ENCODE data around the gene PRAMEF14.
"Not testable (repeated sequence)": the region's sequence is repeated elsewhere in the genome, so short reads cannot be mapped to it uniquely, and the experiment has no call there.

The PRAMEF14 gene, protein sequence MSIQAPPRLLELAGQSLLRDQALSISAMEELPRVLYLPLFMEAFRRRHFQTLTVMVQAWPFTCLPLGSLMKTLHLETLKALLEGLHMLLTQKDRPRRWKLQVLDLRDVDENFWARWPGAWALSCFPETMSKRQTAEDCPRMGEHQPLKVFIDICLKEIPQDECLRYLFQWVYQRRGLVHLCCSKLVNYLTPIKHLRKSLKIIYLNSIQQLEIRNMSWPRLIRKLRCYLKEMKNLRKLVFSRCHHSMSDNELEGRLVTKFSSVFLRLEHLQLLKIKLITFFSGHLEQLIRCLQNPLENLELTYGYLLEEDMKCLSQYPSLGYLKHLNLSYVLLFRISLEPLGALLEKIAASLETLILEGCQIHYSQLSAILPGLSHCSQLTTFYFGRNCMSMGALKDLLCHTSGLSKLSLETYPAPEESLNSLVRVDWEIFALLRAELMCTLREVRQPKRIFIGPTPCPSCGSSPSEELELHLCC

DNA sequence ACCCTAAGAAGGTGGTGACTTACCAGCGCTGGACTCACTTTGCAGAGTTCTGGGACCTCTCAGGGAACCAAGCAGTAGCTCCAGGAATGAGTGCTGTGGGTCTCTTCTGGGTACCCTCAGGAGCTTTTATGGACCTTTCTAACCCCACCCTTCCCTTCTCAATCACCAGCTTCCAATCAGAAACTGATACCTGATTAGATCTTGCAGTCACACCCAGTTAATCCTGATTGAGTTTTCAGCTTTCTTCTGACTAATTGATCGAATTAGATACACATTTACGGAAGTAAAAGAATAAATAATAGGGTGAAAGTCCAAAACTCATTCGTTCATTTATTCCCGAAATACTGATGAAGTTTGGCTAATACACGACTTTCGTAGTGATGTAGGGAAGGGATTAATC, at the start of gene PRAMEF14:
PRAMEF14 (minus strand) TSS at position 101 of the 400 bp plus-strand sequence. CDS start 1,820 bp downstream, outside the sequence.
- not testable (repeated sequence) for DNase-seq (ENCODE audit: low read depth)

DNA sequence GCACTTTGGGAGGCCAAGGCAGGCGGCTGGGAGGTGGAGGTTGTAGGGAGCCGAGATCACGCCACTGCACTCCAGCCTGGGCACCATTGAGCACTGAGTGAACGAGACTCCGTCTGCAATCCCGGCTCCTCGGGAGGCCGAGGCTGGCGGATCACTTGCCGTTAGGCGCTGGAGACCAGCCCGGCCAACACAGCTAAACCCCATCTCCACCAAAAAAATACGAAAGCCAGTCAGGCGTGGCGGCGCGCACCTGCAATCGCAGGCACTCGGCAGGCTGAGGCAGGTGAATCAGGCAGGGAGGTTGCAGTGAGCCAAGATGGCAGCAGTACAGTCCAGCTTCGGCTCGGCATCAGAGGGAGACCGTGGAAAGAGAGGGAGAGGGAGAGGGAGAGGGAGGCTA, 48.4 kb upstream of the PRAMEF14 start:
- DNase-seq (ENCODE audit: low read depth) = not testable (repeated sequence)

DNA sequence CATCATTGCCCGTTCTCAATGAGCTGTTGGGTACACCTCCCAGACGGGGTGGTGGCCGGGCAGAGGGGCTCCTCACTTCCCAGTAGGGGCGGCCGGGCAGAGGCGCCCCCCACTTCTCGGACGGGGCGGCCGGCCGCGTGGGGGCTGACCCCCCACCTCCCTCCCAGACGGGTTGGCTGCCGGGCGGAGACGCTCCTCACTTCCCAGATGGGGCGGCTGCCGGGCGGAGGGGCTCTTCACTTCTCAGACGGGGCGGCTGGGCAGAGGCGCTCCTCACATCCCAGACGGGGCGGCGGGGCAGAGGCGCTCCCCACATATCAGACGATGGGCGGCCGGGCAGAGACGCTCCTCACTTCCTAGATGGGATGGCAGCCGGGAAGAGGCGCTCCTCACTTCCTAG, 47.8 kb upstream of the PRAMEF14 start:
- DNase-seq (ENCODE audit: low read depth) = not testable (repeated sequence)

DNA sequence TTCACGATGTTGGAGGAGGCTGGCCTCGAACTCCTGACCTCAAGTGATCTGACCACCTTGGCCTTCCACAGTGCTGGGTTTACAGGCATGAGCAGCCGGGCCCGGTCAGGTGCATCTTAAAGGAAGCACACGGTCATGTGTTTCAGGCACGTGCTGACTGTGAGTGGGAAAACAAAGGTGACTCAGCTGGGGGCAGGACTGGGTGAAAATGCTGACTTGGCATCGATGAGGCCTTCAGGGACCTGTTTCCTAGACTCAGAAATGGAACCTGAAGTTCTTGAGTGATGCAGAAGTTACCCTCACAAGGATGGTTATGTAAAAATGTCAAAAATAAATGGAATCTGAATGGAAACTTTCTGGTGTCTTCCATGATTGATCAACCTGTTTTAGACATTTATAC, 46.1 kb upstream of the PRAMEF14 start:
- not testable (repeated sequence) for DNase-seq (ENCODE audit: low read depth)

DNA sequence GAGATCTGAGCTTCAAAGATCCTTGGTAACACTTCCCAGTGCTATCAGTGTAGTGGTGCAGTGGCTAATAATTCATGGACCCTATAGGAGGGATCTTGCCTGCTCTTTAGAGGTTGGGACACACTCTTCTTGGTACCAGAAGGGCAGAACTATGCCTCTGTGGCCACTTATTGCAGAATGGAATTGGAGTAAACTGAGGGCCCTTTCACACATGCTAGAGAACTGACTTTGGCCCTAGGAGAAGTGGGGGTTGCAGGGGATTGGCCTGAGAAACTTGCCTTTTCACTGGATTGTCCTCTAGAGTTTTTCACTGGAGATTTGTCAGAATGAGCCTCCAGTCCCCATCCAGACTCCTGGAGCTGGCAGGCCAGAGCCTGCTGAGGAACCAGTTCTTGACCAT, 42.4 kb upstream of the PRAMEF14 start, which contains the start of gene PRAMEF17:
PRAMEF17 (plus strand) TSS at position 301 of the 400 bp plus-strand sequence; CDS start at position 327, 26 bp downstream.
- DNase-seq (ENCODE audit: low read depth) = not testable (repeated sequence)

DNA sequence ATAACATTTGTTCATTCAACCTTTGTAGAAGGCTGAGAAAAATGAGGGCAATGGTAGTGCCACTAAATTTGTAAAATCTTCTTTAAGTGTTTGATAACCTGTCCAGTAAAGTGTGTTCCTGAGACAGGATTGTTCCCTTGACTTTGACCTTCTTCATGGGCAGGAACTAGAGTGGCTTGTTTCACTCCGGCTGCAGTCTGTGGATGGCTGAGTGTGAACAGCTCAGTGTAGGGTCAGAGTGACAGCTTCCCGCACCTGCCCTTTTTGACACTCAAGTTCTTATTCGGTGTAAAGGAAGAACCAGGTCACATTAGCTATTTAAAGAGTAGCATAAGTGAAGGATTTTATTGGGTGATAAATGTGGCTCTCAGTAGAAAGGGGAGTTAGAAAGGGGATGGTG, 33.4 kb upstream of the PRAMEF14 start:
- not testable (repeated sequence) for DNase-seq (ENCODE audit: low read depth)

DNA sequence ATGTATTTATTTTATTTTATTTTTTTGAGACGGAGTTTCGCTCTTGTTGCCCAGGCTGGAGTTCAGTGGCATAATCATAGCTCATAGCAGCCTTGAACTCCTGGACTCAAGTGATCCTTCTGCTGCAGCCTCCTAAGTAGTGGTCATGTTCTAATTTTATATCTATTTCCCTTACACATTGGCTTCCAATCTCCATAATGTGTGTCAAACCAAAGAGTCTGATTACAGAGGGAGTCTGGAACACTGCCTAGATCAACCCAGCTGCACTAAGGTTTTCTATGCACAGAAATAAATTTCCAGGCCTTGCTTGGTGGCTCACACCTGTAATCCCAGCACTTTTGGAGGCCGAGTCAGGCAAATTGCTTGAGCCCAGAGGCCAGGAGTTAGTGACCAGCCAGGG, 32.0 kb upstream of the PRAMEF14 start:
- not testable (repeated sequence) for DNase-seq (ENCODE audit: low read depth)

DNA sequence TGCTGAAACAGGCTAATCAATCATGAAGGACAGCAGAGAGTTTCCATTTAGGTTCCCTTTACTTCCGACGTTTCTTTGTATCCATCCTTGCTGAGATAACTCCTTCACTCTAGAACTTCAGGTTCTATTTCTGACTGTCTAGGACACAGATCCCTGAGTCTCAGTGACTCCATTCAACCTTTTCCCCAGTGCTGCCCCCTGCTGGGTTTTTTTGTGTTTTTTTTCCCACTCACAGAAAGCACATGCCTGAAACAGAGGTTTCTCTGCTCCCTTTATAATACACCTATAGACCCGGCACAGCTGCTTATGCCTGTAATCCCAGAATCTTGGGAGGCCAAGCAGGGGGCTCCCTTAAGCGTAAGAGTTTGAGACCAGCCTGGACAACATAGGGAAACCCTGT, 21.6 kb upstream of the PRAMEF14 start:
- DNase-seq (ENCODE audit: low read depth) = not testable (repeated sequence)

DNA sequence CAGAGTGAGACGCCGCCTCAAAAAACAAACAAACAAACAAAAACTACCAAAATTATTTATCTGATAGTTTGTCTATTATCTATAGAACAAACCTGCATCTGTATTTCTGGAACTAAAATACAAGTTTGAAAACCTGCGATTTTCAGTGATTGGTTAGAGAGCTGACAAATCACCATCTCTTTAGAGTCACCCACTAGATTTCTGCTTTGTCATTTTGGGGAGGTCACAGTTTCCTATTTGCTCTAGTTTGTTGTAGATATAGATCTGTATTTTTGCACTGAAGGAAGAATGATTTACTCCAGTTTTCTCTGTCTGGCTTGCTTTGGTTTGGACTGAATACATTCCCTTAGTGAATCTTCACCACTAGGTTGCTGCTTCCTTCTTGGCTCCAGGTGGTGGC, 19.6 kb upstream of the PRAMEF14 start:
- not testable (repeated sequence) for DNase-seq (ENCODE audit: low read depth)

DNA sequence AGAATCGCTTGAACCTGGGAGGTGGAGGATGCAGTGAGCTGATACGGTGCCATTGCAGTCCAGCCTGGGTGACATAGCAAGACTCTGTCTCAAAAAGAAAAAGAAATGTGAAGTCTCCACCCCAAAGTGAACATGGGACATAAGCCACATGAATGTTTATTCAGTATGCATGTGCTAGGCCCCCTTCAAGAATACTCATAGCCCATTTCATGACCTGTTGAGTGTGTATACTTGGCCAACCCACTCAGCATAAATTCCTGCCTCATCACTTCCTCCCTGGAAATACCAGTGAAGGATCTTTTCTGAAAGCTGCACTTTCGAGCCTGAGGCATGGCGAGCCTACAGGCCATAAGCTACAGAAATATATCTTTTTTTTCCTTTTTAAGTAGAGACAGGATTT, 18.0 kb upstream of the PRAMEF14 start:
- DNase-seq (ENCODE audit: low read depth) = not testable (repeated sequence)

DNA sequence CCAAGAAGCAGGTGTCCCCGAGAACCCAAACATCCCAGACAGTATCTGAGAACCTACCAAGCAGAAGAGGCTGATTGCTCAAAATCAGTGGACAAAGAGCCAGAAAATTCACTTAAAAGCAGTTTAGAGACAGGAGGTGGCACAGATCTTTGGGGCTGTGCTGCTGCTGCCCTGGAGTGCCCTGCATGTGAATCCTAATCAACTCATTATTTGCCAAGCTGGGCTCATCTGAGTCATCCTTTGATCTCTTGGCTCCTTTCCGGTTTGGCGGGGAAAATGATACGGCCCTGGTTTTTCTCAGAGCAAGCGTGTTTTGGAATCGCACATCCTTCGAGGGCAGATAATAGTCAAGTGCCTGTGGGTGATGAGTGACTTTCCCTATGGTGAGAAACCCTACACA, 15.4 kb upstream of the PRAMEF14 start:
- not testable (repeated sequence) for DNase-seq (ENCODE audit: low read depth)

DNA sequence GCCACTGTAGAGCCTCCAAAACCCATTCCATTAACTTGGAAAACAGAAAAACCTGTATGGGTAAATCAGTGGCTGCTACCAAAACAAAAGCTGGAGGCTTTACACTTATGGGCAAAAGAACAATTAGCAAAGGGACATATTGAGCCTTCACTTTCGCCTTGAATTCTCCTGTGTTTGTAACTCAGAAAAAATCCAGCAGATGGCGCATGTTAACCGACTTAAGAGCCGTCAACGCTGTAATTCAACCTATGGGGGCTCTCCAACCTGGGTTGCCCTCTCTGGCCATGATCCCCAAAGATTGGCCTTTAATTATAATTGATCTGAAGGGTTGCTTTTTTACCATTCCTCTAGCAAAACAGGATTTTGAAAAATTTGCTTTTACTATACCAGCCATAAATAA, 9.8 kb upstream of the PRAMEF14 start:
- DNase-seq (ENCODE audit: low read depth) = peak; percentile 47

DNA sequence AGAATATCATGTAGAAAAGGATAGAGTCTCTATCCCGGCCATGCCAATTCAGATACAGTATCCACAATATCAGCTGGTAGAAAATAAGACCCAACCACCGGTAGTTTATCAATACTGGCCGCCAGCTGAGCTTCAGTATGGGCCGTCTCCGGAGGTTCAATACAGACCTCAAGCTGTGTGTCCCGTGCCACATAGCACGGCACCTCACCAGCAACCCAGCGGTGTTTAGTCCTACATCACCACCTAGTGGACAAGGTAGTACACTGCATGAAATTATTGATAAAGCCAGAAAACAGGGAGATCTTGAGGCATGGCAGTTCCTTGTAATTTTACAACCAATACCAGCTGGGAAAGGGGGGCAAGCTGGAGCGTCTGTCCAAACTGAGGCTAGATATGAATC, 7.5 kb upstream of the PRAMEF14 start:
- not testable (repeated sequence) for DNase-seq (ENCODE audit: low read depth)

DNA sequence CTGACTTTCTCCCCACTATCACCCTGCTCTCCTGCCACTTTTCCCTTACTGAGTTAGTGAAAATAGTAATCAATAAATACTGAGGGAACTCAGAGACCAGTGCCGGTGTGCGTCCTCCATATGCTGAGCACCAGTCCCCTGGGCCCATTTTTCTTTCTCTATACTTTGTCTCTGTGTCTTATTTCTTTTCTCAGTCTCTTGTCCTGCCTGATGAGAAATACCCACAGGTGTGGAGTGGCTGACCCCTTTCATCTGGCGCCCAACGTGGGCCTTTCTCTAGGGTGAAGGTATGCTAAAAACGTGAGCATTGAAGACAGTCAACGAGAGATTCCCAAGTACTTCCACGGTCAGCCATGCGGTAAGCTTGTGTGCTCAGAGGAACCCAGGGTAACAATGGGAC, 6.5 kb upstream of the PRAMEF14 start:
- not testable (repeated sequence) for DNase-seq (ENCODE audit: low read depth)

DNA sequence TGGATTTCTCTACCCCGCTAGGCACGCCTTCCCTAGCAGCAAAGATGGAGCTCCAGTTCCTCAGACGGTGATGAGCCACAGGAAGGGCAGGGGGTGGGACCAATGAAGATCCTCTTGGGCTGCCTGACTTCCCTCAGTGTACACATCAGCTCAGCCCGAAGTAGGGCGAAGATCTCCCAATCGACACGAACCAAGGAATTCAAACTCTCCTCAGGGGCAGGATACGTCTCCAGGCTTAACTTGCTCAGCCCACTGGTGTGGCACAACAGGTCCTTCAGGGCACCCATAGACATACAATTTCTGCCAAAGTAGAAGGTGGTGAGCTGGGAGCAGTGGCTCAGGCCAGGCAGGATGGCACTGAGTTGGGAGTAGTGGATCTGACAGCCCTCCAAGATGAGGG, 4.4 kb downstream of the PRAMEF14 start:
- DNase-seq (ENCODE audit: low read depth) = not testable (repeated sequence)

DNA sequence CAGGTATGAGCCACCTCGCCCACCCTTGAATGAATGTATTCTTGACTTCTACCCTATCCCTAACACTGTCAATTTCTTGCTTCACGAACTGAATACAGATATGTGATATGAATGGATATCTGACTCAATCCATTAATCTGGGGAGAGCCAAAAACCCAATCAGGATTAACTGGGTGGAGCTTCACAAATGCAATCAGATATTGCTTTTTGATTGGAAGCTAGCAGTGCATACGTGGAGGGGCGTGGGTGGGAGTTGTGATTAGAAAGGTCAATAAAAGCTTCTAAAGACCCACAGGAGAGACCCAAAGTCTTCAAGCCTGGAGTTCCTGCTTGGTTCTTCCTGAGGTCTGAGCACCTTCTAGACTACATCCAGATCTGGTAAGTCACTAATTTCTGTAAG, 31.7 kb downstream of the PRAMEF14 start, which contains the start of gene PRAMEF15:
PRAMEF15 (plus strand) TSS at position 301 of the 400 bp plus-strand sequence. CDS start 2,827 bp downstream, outside the sequence.
- DNase-seq (ENCODE audit: low read depth) = not testable (repeated sequence)

DNA sequence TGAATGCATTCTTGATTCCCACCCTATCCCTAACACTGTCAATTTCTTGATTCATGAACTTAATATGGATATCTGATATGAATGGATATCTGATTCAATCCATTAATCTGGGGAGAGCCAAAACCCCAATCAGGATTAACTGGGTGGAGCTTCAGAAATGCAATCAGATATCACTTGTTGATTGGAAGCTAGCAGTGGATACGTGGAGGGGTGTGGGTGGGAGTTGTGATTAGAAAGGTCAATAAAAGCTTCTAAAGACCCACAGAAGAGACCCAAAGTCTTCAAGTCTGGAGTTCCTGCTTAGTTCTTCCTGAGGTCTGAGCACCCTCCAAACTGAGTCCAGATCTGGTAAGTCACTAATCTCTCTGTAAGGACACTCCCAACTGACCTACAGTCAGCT, 43.7 kb downstream of the PRAMEF14 start, which contains the start of gene PRAMEF33:
PRAMEF33 (plus strand) TSS at position 301 of the 400 bp plus-strand sequence. CDS start 2,416 bp downstream, outside the sequence.
- not testable (repeated sequence) for DNase-seq (ENCODE audit: low read depth)

DNA sequence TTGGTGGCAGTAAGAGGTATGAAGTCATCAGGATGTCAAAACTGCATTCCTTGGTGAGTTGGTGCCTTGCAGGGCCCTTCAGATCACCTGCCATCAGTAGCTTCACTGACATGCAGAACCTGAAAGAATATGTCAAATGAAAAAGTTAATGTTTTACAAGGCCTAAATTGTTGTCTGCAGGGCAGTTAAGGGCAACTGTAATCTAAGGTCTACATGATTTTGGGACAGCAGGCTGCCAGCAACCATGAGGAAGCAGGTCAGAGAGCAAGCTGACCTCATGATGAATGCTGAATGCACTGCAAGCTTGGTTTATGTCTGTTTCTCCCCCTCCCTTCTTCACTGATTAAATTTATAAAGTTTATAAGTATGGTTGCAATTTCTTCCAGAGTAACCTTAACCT, 44.7 kb downstream of the PRAMEF14 start:
- not testable (repeated sequence) for DNase-seq (ENCODE audit: low read depth)

DNA sequence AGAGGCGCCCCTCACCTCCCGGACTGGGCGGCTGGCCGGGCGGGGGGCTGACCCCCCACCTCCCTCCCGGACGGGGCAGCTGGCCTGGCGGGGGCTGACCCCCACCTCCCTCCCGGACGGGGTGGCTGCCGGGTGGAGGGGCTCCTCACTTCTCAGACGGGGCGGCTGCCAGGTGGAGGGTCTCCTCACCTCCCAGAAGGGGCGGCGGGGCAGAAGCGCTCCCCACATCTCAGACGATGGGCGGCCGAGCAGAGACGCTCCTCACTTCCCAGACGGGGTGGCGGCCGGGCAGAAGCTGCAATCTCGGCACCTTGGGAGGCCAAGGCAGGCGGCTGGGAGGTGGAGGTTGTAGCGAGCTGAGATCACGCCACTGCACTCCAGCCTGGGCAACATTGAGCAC, 48.2 kb downstream of the PRAMEF14 start:
- not testable (repeated sequence) for DNase-seq (ENCODE audit: low read depth)

DNA sequence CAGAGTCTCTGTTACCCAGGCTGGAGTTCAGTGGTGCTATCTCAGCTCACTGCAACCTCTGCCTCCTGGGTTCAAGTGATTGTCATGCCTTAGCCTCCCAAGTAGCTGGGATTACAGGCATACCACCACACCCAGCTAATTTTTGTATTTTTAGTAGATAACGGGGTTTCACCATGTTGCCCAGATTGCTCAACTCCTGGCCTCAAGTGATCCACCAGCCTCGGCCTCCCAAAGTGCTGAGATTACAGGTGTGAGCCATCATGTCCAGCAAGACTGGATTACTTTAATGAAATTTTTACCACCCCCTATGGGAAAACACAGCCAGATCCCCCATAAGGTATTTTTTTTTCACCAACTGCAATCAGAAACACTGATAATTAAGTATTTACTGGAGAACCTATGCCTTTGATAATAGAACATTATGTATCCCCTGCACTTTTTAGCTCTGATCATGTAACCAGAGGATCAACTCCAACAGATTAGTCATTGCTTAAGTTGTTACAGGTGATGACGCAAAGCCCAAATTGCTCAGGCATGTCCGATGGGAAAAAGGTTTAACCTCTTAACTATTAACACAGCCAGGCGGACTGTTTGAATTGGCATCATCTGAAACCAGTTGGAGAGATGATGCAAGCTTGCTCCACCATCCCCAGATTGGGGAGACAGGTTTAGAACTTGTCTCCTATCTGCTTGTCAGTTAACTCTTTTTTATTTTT, 49.6 kb downstream of the PRAMEF14 start:
- DNase-seq (ENCODE audit: low read depth) = not testable (repeated sequence)
